Loucy (cell line): ENCODE results near the gene CCDC6.

Experiments
- H2AFZ ChIP-seq: fragments of 200-600 bp; sonication (generic); 2 replicates; pipeline ENCODE4 v1.6.0; 2016; ENCODE audit warnings: antibody characterized with exemption, mild to moderate bottlenecking, low read length, moderate library complexity
- H3F3A ChIP-seq: fragments of 200-600 bp; 2 replicates; pipeline ENCODE4 v1.6.0; 2016; ENCODE audit warnings: antibody characterized with exemption, low read depth, mild to moderate bottlenecking
- H3K27me3 ChIP-seq: fragments of 200-600 bp; sonication (generic); 2 replicates; pipeline ENCODE4 v1.6.1; 2014; ENCODE audit warnings: low read length, mild to moderate bottlenecking; ENCODE audit not compliant: insufficient read depth, poor library complexity, severe bottlenecking
- H3K36me3 ChIP-seq: fragments of 200-600 bp; sonication (generic); 2 replicates; pipeline ENCODE4 v1.6.1; 2016; ENCODE audit warnings: low read length; ENCODE audit not compliant: insufficient read depth
- H3K4me1 ChIP-seq: fragments of 200-600 bp; sonication (generic); 2 replicates; pipeline ENCODE4 v1.5.1; 2014; ENCODE audit warnings: low read length, mild to moderate bottlenecking; ENCODE audit not compliant: insufficient read depth, poor library complexity, severe bottlenecking
- H3K4me2 ChIP-seq: fragments of 200-600 bp; sonication (generic); 2 replicates; pipeline ENCODE4 v1.6.0; 2014; ENCODE audit warnings: antibody characterized with exemption, low read length, low read depth, mild to moderate bottlenecking; ENCODE audit not compliant: poor library complexity, severe bottlenecking
- H3K4me3 ChIP-seq: fragments of 200-600 bp; sonication (generic); 2 replicates; pipeline ENCODE4 v1.5.1; 2014; ENCODE audit warnings: low read length, mild to moderate bottlenecking, mixed read lengths; ENCODE audit not compliant: poor library complexity, severe bottlenecking
- H3K79me2 ChIP-seq: fragments of 200-600 bp; sonication (generic); 2 replicates; pipeline ENCODE4 v1.6.1; 2014; ENCODE audit warnings: low read length; ENCODE audit not compliant: insufficient read depth
- H3K9ac ChIP-seq: fragments of 200-600 bp; sonication (generic); 2 replicates; pipeline ENCODE4 v1.6.0; 2014; ENCODE audit warnings: mild to moderate bottlenecking, low read depth, low read length, moderate library complexity; ENCODE audit not compliant: poor library complexity, severe bottlenecking
- H3K9me2 ChIP-seq: fragments of 200-600 bp; sonication (generic); replicated peaks from 2 replicates; pipeline ENCODE4 v1.6.1; 2016; ENCODE audit warnings: low read depth, low read length, mixed read lengths
- H3K9me3 ChIP-seq: fragments of 200-600 bp; sonication (generic); 2 replicates; pipeline ENCODE4 v1.6.1; 2014; ENCODE audit warnings: mild to moderate bottlenecking, antibody characterized with exemption, low read length, low read depth; ENCODE audit not compliant: insufficient read depth
- H4K20me1 ChIP-seq: fragments of 200-600 bp; sonication (generic); 2 replicates; pipeline ENCODE4 v1.6.0; 2014; ENCODE audit warnings: antibody characterized with exemption, low read length, mild to moderate bottlenecking; ENCODE audit not compliant: insufficient read depth, poor library complexity, severe bottlenecking
- CTCF ChIP-seq: fragments of 200-600 bp; sonication (generic); conservative IDR thresholded peaks from 2 replicates; pipeline ENCODE4 v1.5.1; 2014; ENCODE audit warnings: mild to moderate bottlenecking, antibody characterized with exemption, low read length
- EZH2phosphoT487 ChIP-seq: fragments of 200-600 bp; IDR thresholded peaks from 2 replicates; pipeline ENCODE4 v1.6.1; 2018; ENCODE audit warnings: antibody characterized with exemption, mild to moderate bottlenecking, moderate library complexity, borderline replicate concordance

Gene CCDC6

DNA sequence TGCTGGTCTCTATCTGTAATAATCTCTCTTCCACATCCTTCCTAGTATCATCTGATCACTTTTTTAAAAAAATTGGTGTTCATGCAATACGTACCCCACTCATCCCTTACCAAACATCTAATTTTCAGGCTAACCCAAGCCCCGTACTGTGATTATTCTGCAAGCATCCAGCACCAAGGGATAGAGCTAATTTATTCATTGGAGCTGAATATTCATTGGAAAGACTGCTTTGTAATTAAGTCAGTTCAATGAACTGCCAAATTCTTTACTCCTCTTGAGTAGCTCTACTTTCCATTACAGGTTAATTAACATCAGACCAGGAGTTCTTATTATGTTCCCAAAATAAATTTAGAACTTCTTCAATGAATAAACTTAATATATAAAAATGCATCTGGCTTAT lies 86.7 kb downstream of the CCDC6 start:
- no peak overlapping the region for H3K4me3 ChIP-seq
- TF ChIP-seq CTCF (no peak), EZH2phosphoT487 (no peak)
- no peak overlapping the region for H2AFZ ChIP-seq
- H3K4me1 ChIP-seq, result peaks cover 11% of the 10 kb centered on the region
- H3K9ac ChIP-seq, result no peak overlapping the region
- H3K36me3 ChIP-seq, result peaks cover 24% of the 10 kb centered on the region; the same call in 1 of the 2 replicates
- H3K9me3 ChIP-seq, result no peaks in the 10 kb centered on the region
- H3K9me2 ChIP-seq, result no peaks in the 10 kb centered on the region
- no peaks in the 10 kb centered on the region for H3K27me3 ChIP-seq
- H4K20me1 ChIP-seq, result peaks cover 23% of the 10 kb centered on the region
- no peaks in the 10 kb centered on the region for H3F3A ChIP-seq
- H3K4me2 ChIP-seq, result peak overlapping the region; percentile 32
- peaks cover 12% of the 10 kb centered on the region; the same call in 1 of the 2 replicates for H3K79me2 ChIP-seq

GRCh38 chr10:59819265-59819664 lies 87.1 kb downstream of the CCDC6 start:
- Histone ChIP-seq H3K4me3 (no peak overlapping the region), H4K20me1 (peaks cover 23% of the 10 kb centered on the region), H3K9me3 (no peaks in the 10 kb centered on the region), H3K9ac (no peak overlapping the region), H2AFZ (no peak overlapping the region), H3K79me2 (peaks cover 12% of the 10 kb centered on the region; the same call in 1 of the 2 replicates), H3K36me3 (peaks cover 29% of the 10 kb centered on the region; the same call in 1 of the 2 replicates), H3K27me3 (no peaks in the 10 kb centered on the region), H3K4me2 (peak overlapping the region; percentile 32), H3F3A (no peaks in the 10 kb centered on the region), H3K4me1 (peaks cover 11% of the 10 kb centered on the region), H3K9me2 (no peaks in the 10 kb centered on the region)
- TF ChIP-seq CTCF (no peak), EZH2phosphoT487 (no peak)

- Histone ChIP-seq H3F3A (no peaks in the 10 kb centered on the region), H3K9me2 (no peaks in the 10 kb centered on the region), H3K4me3 (no peak overlapping the region), H3K9me3 (no peaks in the 10 kb centered on the region), H3K79me2 (peaks cover 12% of the 10 kb centered on the region; the same call in 1 of the 2 replicates), H3K4me2 (no peak overlapping the region), H3K4me1 (peaks cover 11% of the 10 kb centered on the region), H3K36me3 (peaks cover 42% of the 10 kb centered on the region; the same call in 1 of the 2 replicates), H3K27me3 (no peaks in the 10 kb centered on the region), H3K9ac (no peak overlapping the region), H2AFZ (no peak overlapping the region), H4K20me1 (peaks cover 23% of the 10 kb centered on the region)
- TF ChIP-seq CTCF, result no peak
- TF ChIP-seq EZH2phosphoT487, result no peak
These were observed 88.6 kb downstream of the CCDC6 start for GRCh38 chr10:59817773-59818172.
